Muscle layer of duodenum (tissue), 2 donors: ENCODE data around the gene INPP4A.

Experiments used
- H3K27ac ChIP-seq: one replicate; pipeline ENCODE4 v1.7.0; 2013; ENCODE audit warnings: mild to moderate bottlenecking, low read length
- H3K27me3 ChIP-seq: one replicate; pipeline ENCODE4 v1.7.0; 2013; ENCODE audit warnings: low read depth, mild to moderate bottlenecking, control low read depth, low read length
- H3K36me3 ChIP-seq, 2 donors: one replicate each; pipeline ENCODE4 v1.7.0; 2013; ENCODE audit warnings: low read length in 2 of 2, control low read depth in 1 of 2, mild to moderate bottlenecking in 1 of 2; ENCODE audit not compliant: insufficient read depth in 2 of 2, control insufficient read depth in 1 of 2
- H3K4me1 ChIP-seq, 2 donors: one replicate each; pipeline ENCODE4 v1.7.0; 2013; ENCODE audit warnings: low read length in 2 of 2, mild to moderate bottlenecking in 2 of 2, control low read depth in 1 of 2, moderate library complexity in 1 of 2; ENCODE audit not compliant: insufficient read depth in 2 of 2, control insufficient read depth in 1 of 2
- H3K4me3 ChIP-seq, 2 donors: one replicate each; pipeline ENCODE4 v1.7.0; 2013; ENCODE audit warnings: low read length in 2 of 2, low read depth in 1 of 2, mild to moderate bottlenecking in 1 of 2
- H3K9me3 ChIP-seq, 2 donors: one replicate each; pipeline ENCODE4 v1.7.0; 2013; ENCODE audit warnings: low read length in 2 of 2, control low read depth in 1 of 2, mild to moderate bottlenecking in 1 of 2; ENCODE audit not compliant: control insufficient read depth in 1 of 2
- donor health status: healthy.

Gene INPP4A

GRCh38 chr2:98463988-98464771 is 19.5 kb downstream of the INPP4A start:
- no peaks in the 10 kb centered on the region for H3K9me3 ChIP-seq
- H3K4me3 ChIP-seq, result no peak overlapping the region
- peak overlapping the region; percentile 79 for H3K27ac ChIP-seq
- no peaks in the 10 kb centered on the region for H3K36me3 ChIP-seq
- peaks cover 12 to 68% of the 10 kb centered on the region in 2 donors for H3K4me1 ChIP-seq
- H3K27me3 ChIP-seq, result no peaks in the 10 kb centered on the region

GRCh38 chr2:98464772-98465310 is 20.2 kb downstream of the INPP4A start:
- no peaks in the 10 kb centered on the region for H3K36me3 ChIP-seq
- no peaks in the 10 kb centered on the region for H3K9me3 ChIP-seq
- H3K27ac ChIP-seq, result peak overlapping the region; percentile 79
- H3K4me1 ChIP-seq, result peaks cover 12 to 61% of the 10 kb centered on the region in 2 donors
- peak overlapping the region in 1 of 2 donors; percentile 21 for H3K4me3 ChIP-seq
- H3K27me3 ChIP-seq, result no peaks in the 10 kb centered on the region

GRCh38 chr2:98465456-98466226 is 21.0 kb downstream of the INPP4A start:
- Histone ChIP-seq H3K27me3 (no peaks in the 10 kb centered on the region), H3K36me3 (no peaks in the 10 kb centered on the region), H3K27ac (peak overlapping the region; percentile 79), H3K9me3 (no peaks in the 10 kb centered on the region), H3K4me1 (peaks cover 12 to 53% of the 10 kb centered on the region in 2 donors), H3K4me3 (peak overlapping the region in 1 of 2 donors; percentile 21)

- Histone ChIP-seq H3K4me3 (no peak overlapping the region), H3K27ac (no peak overlapping the region), H3K36me3 (no peaks in the 10 kb centered on the region), H3K9me3 (no peaks in the 10 kb centered on the region), H3K27me3 (no peaks in the 10 kb centered on the region), H3K4me1 (peaks cover 8 to 48% of the 10 kb centered on the region in 2 donors)
Measured at GRCh38 chr2:98467082-98467536, 22.5 kb downstream of the INPP4A start.

GRCh38 chr2:98467652-98468051 is 23.0 kb downstream of the INPP4A start:
- peaks cover 11 to 53% of the 10 kb centered on the region in 2 donors for H3K4me1 ChIP-seq
- no peaks in the 10 kb centered on the region for H3K9me3 ChIP-seq
- H3K36me3 ChIP-seq, result no peaks in the 10 kb centered on the region
- no peak overlapping the region for H3K4me3 ChIP-seq
- H3K27ac ChIP-seq, result no peak overlapping the region
- no peaks in the 10 kb centered on the region for H3K27me3 ChIP-seq

GRCh38 chr2:98468621-98469236 is 24.1 kb downstream of the INPP4A start:
- Histone ChIP-seq H3K9me3 (no peaks in the 10 kb centered on the region), H3K27me3 (no peaks in the 10 kb centered on the region), H3K27ac (no peak overlapping the region), H3K36me3 (no peaks in the 10 kb centered on the region), H3K4me3 (no peak overlapping the region), H3K4me1 (peaks cover 11 to 52% of the 10 kb centered on the region in 2 donors)

GRCh38 chr2:98469862-98470544 is 25.3 kb downstream of the INPP4A start:
- H3K9me3 ChIP-seq, result no peaks in the 10 kb centered on the region
- no peaks in the 10 kb centered on the region for H3K36me3 ChIP-seq
- no peak overlapping the region for H3K27ac ChIP-seq
- no peak overlapping the region for H3K4me3 ChIP-seq
- peaks cover 13 to 52% of the 10 kb centered on the region in 2 donors for H3K4me1 ChIP-seq
- H3K27me3 ChIP-seq, result no peaks in the 10 kb centered on the region

- no peaks in the 10 kb centered on the region for H3K9me3 ChIP-seq
- no peak overlapping the region for H3K27ac ChIP-seq
- no peaks in the 10 kb centered on the region for H3K27me3 ChIP-seq
- H3K36me3 ChIP-seq, result no peaks in the 10 kb centered on the region
- H3K4me3 ChIP-seq, result no peak overlapping the region
- peaks cover 11 to 52% of the 10 kb centered on the region in 2 donors for H3K4me1 ChIP-seq
Measured at GRCh38 chr2:98470851-98471255, 26.2 kb downstream of the INPP4A start.

- Histone ChIP-seq H3K27ac (no peak overlapping the region), H3K36me3 (no peaks in the 10 kb centered on the region), H3K9me3 (no peaks in the 10 kb centered on the region), H3K4me1 (peaks cover 11 to 52% of the 10 kb centered on the region in 2 donors), H3K27me3 (no peaks in the 10 kb centered on the region), H3K4me3 (no peak overlapping the region)
Measured at GRCh38 chr2:98471402-98472131, 26.9 kb downstream of the INPP4A start.

- Histone ChIP-seq H3K27me3 (no peaks in the 10 kb centered on the region), H3K36me3 (no peaks in the 10 kb centered on the region), H3K4me1 (peaks cover 11 to 54% of the 10 kb centered on the region in 2 donors), H3K27ac (no peak overlapping the region), H3K9me3 (no peaks in the 10 kb centered on the region), H3K4me3 (no peak overlapping the region)
Measured at GRCh38 chr2:98472132-98472650, 27.5 kb downstream of the INPP4A start.
